Brain microvascular endothelial cell (primary cell): ENCODE measurements around the gene TLE3.

Experiments
- DNase-seq: peaks from one replicate; pipeline ENCODE4 v3.0.0-alpha.2; 2020
- H3K27ac ChIP-seq: fragments of 250-450 bp; sonication (Bioruptor Pico); 2 replicates; pipeline ENCODE4 v1.5.1; 2020; ENCODE audit warnings: mild to moderate bottlenecking, moderate library complexity
- H3K27me3 ChIP-seq: fragments of 250-450 bp; sonication (Bioruptor Pico); replicated peaks from 2 replicates; pipeline ENCODE4 v1.5.1; 2020; ENCODE audit warnings: mild to moderate bottlenecking
- H3K36me3 ChIP-seq: fragments of 250-450 bp; sonication (Bioruptor Pico); replicated peaks from 2 replicates; pipeline ENCODE4 v1.5.1; 2020; ENCODE audit warnings: mild to moderate bottlenecking
- H3K4me3 ChIP-seq: 2 replicates; pipeline ENCODE4 v1.5.1; 2011; ENCODE audit warnings: low read depth, mild to moderate bottlenecking, control low read depth, low read length, moderate library complexity
- CTCF ChIP-seq: IDR thresholded peaks from 2 replicates; pipeline ENCODE4 v1.5.1; 2011; ENCODE audit warnings: low read depth, mild to moderate bottlenecking, moderate library complexity, low read length, control low read depth, inconsistent platforms; ENCODE audit errors: missing control alignments
- in situ Hi-C: cut with HindIII; loops from 2 replicates; pipeline ENCODE4 v1.10.0; 2017; ENCODE audit warnings: low sequenced_read_pairs, low pct_ligation_motif_present

Gene TLE3

DNA sequence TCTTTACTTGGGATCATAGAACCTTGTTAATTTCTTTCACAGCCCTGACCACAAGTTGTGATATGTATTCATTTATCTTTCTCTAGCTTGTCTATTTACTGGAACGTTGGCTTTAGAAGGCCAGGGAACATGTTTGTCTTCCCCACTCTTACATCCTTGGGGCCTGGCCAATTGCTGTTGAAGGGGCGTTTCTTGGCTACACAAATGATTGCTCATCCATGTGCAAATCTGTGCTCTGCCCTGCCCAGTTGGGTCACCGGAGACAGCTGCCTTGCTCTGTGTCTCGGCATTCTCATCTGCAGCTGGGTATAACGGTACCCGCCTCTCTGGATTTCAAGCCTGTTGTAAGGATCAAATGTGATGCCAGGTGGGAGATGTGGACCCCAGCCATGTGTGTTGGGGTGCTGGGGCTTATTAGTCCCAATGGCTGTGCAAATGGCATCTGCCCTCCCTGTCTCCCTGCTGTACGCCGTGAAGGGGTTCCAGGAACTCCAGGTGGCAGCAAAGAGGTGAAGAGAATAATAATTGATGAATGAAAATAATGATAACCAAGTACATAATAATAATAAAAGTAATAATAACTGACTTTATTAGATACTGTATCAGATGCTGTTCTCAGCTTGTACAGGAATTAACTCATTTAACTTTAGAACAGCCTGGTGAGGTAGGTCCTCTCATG lies 24.0 kb upstream of the TLE3 start:
- no peaks in the 10 kb centered on the region for H3K36me3 ChIP-seq
- TF ChIP-seq CTCF, result peak; percentile 37
- H3K27ac ChIP-seq, result no peak overlapping the region
- H3K27me3 ChIP-seq, result peaks cover 13% of the 10 kb centered on the region
- DNase-seq, result peak; percentile 73
- H3K4me3 ChIP-seq, result no peak overlapping the region
- in situ Hi-C loops, result no loop called here

- H3K36me3 ChIP-seq, result no peaks in the 10 kb centered on the region
- TF ChIP-seq CTCF, result no peak
- no peak overlapping the region for H3K4me3 ChIP-seq
- peaks cover 10% of the 10 kb centered on the region for H3K27me3 ChIP-seq
- no peak for DNase-seq
- in situ Hi-C loops, result no loop called here
- no peak overlapping the region for H3K27ac ChIP-seq
Measured at GRCh38 chr15:70120958-70121623, 23.4 kb upstream of the TLE3 start.

DNA sequence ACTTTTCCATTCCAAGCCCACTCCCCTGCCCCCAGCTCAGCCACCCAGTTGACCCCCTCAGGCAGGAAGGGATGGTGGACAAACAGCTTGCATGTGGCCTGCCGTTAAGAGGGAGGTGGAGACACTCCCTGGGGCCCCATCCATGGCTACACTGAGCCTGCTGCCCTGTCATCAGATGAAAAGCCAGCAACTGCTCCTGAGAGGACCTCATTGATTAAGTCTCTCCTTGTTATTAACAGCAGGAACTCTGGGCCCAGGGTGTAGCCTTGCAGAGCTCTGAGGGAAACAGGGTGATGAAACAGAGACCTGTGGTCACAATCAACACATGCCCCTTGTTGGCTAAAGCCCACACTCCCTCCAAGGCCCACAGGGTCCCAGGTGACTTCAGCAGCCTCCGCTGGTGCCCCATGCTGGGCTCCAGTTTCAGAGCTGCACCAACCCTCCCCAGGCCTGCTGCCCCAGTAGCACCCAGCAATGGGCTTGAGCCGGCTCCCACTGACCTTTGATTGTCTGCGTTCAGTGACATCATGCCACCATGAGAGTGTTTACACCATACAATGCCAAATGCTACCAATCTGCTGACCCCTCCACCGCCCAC lies 22.3 kb upstream of the TLE3 start:
- in situ Hi-C loops, result no loop called here
- Histone ChIP-seq H3K36me3 (no peaks in the 10 kb centered on the region), H3K4me3 (no peak overlapping the region), H3K27ac (no peak overlapping the region), H3K27me3 (peaks cover 6% of the 10 kb centered on the region)
- DNase-seq, result no peak
- no peak for TF ChIP-seq CTCF

DNA sequence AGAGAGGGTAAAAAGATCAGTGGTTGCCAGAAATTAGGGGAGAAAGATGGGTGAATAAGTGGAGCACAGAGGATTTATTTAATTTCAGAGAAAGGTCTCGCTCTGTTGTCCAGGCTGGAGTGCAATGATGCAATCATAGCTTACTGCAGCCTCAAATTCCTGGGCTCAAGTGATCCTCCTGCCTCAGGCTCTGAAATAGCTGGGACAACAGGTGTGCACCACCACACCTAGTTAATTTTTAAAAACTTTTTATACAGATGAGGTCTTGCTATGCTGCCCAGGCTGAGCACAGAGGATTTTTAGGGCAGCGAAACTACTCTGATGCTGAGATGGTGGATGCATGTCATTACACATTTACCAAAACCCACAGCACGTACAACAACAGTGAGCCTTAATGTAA lies 20.9 kb upstream of the TLE3 start:
- no peak for DNase-seq
- H3K36me3 ChIP-seq, result no peaks in the 10 kb centered on the region
- H3K27ac ChIP-seq, result no peak overlapping the region
- peaks cover under 1% of the 10 kb centered on the region for H3K27me3 ChIP-seq
- no peak for TF ChIP-seq CTCF
- in situ Hi-C loops, result no loop called here
- H3K4me3 ChIP-seq, result no peak overlapping the region

DNA sequence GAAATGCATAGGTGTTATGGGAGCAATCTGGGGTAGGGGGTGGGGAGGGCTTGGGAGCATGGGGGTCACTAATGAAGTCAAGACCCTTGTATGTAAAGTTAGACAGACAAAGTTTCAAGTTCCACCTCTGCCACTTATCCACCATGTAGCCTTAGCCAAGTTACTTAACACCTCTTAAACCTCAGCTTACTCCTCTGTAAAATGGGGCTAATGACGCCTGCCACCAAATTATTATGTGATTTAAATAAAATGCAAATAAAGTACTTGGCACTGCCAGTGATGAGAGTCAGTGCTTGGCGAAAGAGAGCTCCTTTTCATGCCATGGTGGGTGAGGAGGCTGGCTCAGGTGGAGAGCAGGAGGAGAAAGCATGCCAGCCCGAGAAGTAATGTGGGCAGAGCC lies 18.6 kb upstream of the TLE3 start:
- no peak for DNase-seq
- no peaks in the 10 kb centered on the region for H3K27me3 ChIP-seq
- in situ Hi-C loops, result no loop called here
- TF ChIP-seq CTCF, result no peak
- no peak overlapping the region for H3K4me3 ChIP-seq
- no peak overlapping the region for H3K27ac ChIP-seq
- H3K36me3 ChIP-seq, result no peaks in the 10 kb centered on the region
